HCT116 (cell line): ENCODE data around the gene NOX4. TPM values are rescaled to one million over a fixed set of nuclear protein-coding genes. Genes with fewer than 3 reads are reported as not detected.
"Not testable (repeated sequence)": the region's sequence is repeated elsewhere in the genome, so short reads cannot be mapped to it uniquely, and the experiment has no call there.

Experiments
- ATAC-seq: fragments of 200-7000 bp; cut with Tn5 transposase; 2 replicates; pipeline ENCODE4 v1.9.1; 2020; ENCODE audit warnings: mild to moderate bottlenecking, moderate library complexity
- BruUV-seq: library from RNA; stranded (reverse); fragments of 400-500 nt; replicated peaks from 2 replicates; lab custom pipeline; 2021; lab: Mats Ljungman, UMichigan
- CTCF ChIA-PET: fragments of 300-600 bp; sonication (Branson Sonifier 250); formaldehyde crosslinking; loops from one replicate; lab custom pipeline; 2021; ENCODE audit warnings: antibody characterized with exemption; lab: Charles Lee
- POLR2A ChIA-PET: fragments of 300-600, 350-600 bp; sonication (Branson Sonifier 250); formaldehyde crosslinking; loops from one replicate; lab custom pipeline; 2021; ENCODE audit warnings: antibody characterized with exemption; lab: Charles Lee
- RAD21 ChIA-PET, 2 experiments: fragments of 300-600 bp; sonication (Branson Sonifier 250); formaldehyde crosslinking; loops; one replicate each; lab custom pipeline; 2023; ENCODE audit warnings: low total read pairs in 2 of 2; ENCODE audit not compliant: uncharacterized antibody in 2 of 2, unreplicated experiment in 2 of 2, low non-redundant PET in 1 of 2; lab: Charles Lee
- DNase-seq: peaks from one replicate; pipeline ENCODE4 v3.0.0-alpha.2; 2010; ENCODE audit warnings: low read depth, low spot score
- H2AFZ ChIP-seq: fragments of 200-600 bp; shearing (Covaris generic), sonication (generic); 2 replicates; pipeline ENCODE4 v1.6.1; 2017; ENCODE audit warnings: low read depth, mixed run types, mixed read lengths, antibody characterized with exemption, low read length; ENCODE audit not compliant: poor library complexity, severe bottlenecking
- H3K27ac ChIP-seq: 2 replicates; pipeline ENCODE4 v1.5.1; 2012; ENCODE audit warnings: low read depth, low read length
- H3K27me3 ChIP-seq: fragments of 200-600 bp; sonication (generic); 2 replicates; pipeline ENCODE4 v1.6.1; 2016; ENCODE audit warnings: mixed run types, low read length, mixed read lengths; ENCODE audit not compliant: insufficient read depth
- H3K36me3 ChIP-seq, 2 experiments: fragments of 200-500 bp in 1 of 2; fragments of 200-600 bp in 1 of 2; sonication (Bioruptor generic) in 1 of 2; sonication (generic) in 1 of 2; 2 replicates each; pipeline versions ENCODE4 v1.5.1 to v1.6.1; 2014 to 2016; ENCODE audit warnings: low read length in 2 of 2, inconsistent platforms in 1 of 2, mixed read lengths in 1 of 2, mixed run types in 1 of 2; ENCODE audit not compliant: insufficient read depth in 2 of 2, control insufficient read depth in 1 of 2
- H3K4me1 ChIP-seq, 2 experiments: fragments of 200-600 bp in 1 of 2; sonication (generic) in 1 of 2; 2 replicates each; pipeline versions ENCODE4 v1.5.1 to v1.6.1; 2012 to 2017; ENCODE audit warnings: low read length in 2 of 2, inconsistent platforms in 1 of 2, mild to moderate bottlenecking in 1 of 2, mixed read lengths in 1 of 2, mixed run types in 1 of 2, moderate library complexity in 1 of 2; ENCODE audit not compliant: insufficient read depth in 2 of 2, control insufficient read depth in 1 of 2
- H3K4me2 ChIP-seq: fragments of 200-600 bp; sonication (generic); 2 replicates; pipeline ENCODE4 v1.6.1; 2017; ENCODE audit warnings: mixed run types, low read length, mixed read lengths
- H3K4me3 ChIP-seq, 2 experiments: fragments of 200-600 bp in 1 of 2; sonication (generic) in 1 of 2; replicated peaks in 1 of 2; 2 replicates each; pipeline ENCODE4 v1.5.1; 2011 to 2016; ENCODE audit warnings: low read length in 2 of 2, control low read depth in 1 of 2, low read depth in 1 of 2, mild to moderate bottlenecking in 1 of 2, mixed read lengths in 1 of 2, mixed run types in 1 of 2
- H3K79me2 ChIP-seq: fragments of 200-600 bp; sonication (generic); 2 replicates; pipeline ENCODE4 v1.6.1; 2017; ENCODE audit warnings: mild to moderate bottlenecking, mixed run types, low read length, moderate library complexity, mixed read lengths; ENCODE audit not compliant: insufficient read depth
- H3K9ac ChIP-seq: fragments of 200-600 bp; sonication (generic); 2 replicates; pipeline ENCODE4 v1.6.1; 2016; ENCODE audit warnings: low read length, mixed read lengths
- H3K9me2 ChIP-seq: fragments of 200-600 bp; sonication (generic), shearing (Covaris generic); 2 replicates; pipeline ENCODE4 v1.6.1; 2017; ENCODE audit warnings: mixed run types, mild to moderate bottlenecking, moderate library complexity; ENCODE audit not compliant: insufficient read depth
- H3K9me3 ChIP-seq, 2 experiments: fragments of 200-500 bp in 1 of 2; fragments of 200-600 bp in 1 of 2; sonication (Bioruptor generic) in 1 of 2; sonication (generic) in 1 of 2; 2 replicates each; pipeline ENCODE4 v1.6.1; 2014 to 2017; ENCODE audit warnings: low read length in 2 of 2, mixed read lengths in 2 of 2, inconsistent platforms in 1 of 2, low read depth in 1 of 2, mild to moderate bottlenecking in 1 of 2, mixed run types in 1 of 2, moderate library complexity in 1 of 2; ENCODE audit not compliant: control insufficient read depth in 1 of 2, insufficient read depth in 1 of 2
- H4K20me1 ChIP-seq: fragments of 200-600 bp; sonication (generic), shearing (Covaris generic); 2 replicates; pipeline ENCODE4 v1.6.1; 2017; ENCODE audit warnings: mixed run types, mild to moderate bottlenecking, moderate library complexity; ENCODE audit not compliant: insufficient read depth
- FOSL1 ChIP-seq: IDR thresholded peaks from 2 replicates; pipeline ENCODE4 v1.6.1; 2012; ENCODE audit warnings: low read depth
- MAX ChIP-seq: IDR thresholded peaks from 2 replicates; pipeline ENCODE4 v1.6.1; 2012
- POLR2AphosphoS5 ChIP-seq: IDR thresholded peaks from 2 replicates; pipeline ENCODE4 v1.6.1; 2011; ENCODE audit warnings: mild to moderate bottlenecking, low read depth, low read length, moderate library complexity
- RAD21 ChIP-seq: IDR thresholded peaks from 2 replicates; pipeline ENCODE4 v1.6.1; 2012; ENCODE audit warnings: low read depth, mild to moderate bottlenecking
- intact Hi-C: fragments of 100-400 bp; cut with micrococcal nuclease; formaldehyde crosslinking; loops from 2 replicates; pipeline ENCODE4 v1.10.0; 2022
- total RNA-seq: library from RNA; stranded (reverse); gene quantifications from one replicate; pipeline ENCODE4 v1.2.1, GENCODE V29; 2021; ENCODE audit not compliant: unreplicated experiment

Gene NOX4
- total RNA-seq, 1 experiment from 2014 or later, result not detected

GRCh38 chr11:89410666-89411065, 80.5 kb downstream of the NOX4 start:
- BruUV-seq, H3K9ac ChIP-seq, H3K4me1 ChIP-seq, H3K36me3 ChIP-seq, H3K79me2 ChIP-seq, intact Hi-C loops, H2AFZ ChIP-seq, POLR2A ChIA-PET, H3K4me2 ChIP-seq, H3K27me3 ChIP-seq, RAD21 ChIA-PET, H3K27ac ChIP-seq, H3K4me3 ChIP-seq, H3K9me2 ChIP-seq, H3K9me3 ChIP-seq, CTCF ChIA-PET, ATAC-seq, H4K20me1 ChIP-seq, DNase-seq: not testable (repeated sequence)

- intact Hi-C loops, result loop anchor here (10.0 kb wide), 1 partner anchor 314 kb away; no protein-coding TSS in a partner anchor
- DNase-seq, H3K9me2 ChIP-seq, H3K9me3 ChIP-seq, H2AFZ ChIP-seq, H3K9ac ChIP-seq, H3K4me2 ChIP-seq, H3K4me1 ChIP-seq, H3K27ac ChIP-seq, POLR2A ChIA-PET, H3K36me3 ChIP-seq, H3K27me3 ChIP-seq, ATAC-seq, H4K20me1 ChIP-seq, BruUV-seq, CTCF ChIA-PET, H3K4me3 ChIP-seq, H3K79me2 ChIP-seq, RAD21 ChIA-PET: not testable (repeated sequence)
Measured at GRCh38 chr11:89408441-89408840, 82.7 kb downstream of the NOX4 start.

- intact Hi-C loops, result loop anchor here (10.0 kb wide), 1 partner anchor 311 kb away; no protein-coding TSS in a partner anchor
- TF ChIP-seq FOSL1 (no peak), POLR2AphosphoS5 (no peak), RAD21 (0 out of 2 replicates have a peak, but pooled peaks have one; percentile 19), MAX (no peak)
- BruUV-seq, result no TSS peak
Measured at GRCh38 chr11:89405629-89406028, 85.5 kb downstream of the NOX4 start.

GRCh38 chr11:89391654-89392053, 99.5 kb downstream of the NOX4 start:
- H3K9me2 ChIP-seq, H3K27me3 ChIP-seq, DNase-seq, POLR2A ChIA-PET, CTCF ChIA-PET, H3K9ac ChIP-seq, intact Hi-C loops, BruUV-seq, RAD21 ChIA-PET, H3K79me2 ChIP-seq, H4K20me1 ChIP-seq, H3K9me3 ChIP-seq, H3K27ac ChIP-seq, H3K36me3 ChIP-seq, H3K4me2 ChIP-seq, H3K4me1 ChIP-seq, ATAC-seq, H3K4me3 ChIP-seq, H2AFZ ChIP-seq: not testable (repeated sequence)

More at GRCh38 chr11:89405629-89406028, 85.5 kb downstream of the NOX4 start:
- Histone ChIP-seq H3K36me3 (no peaks in the 10 kb centered on the region), H4K20me1 (no peaks in the 10 kb centered on the region), H3K9me3 (no peaks in the 10 kb centered on the region), H2AFZ (no peak overlapping the region), H3K4me2 (no peak overlapping the region), H3K4me3 (no peak overlapping the region), H3K27me3 (no peaks in the 10 kb centered on the region), H3K9me2 (no peaks in the 10 kb centered on the region), H3K79me2 (no peaks in the 10 kb centered on the region), H3K4me1 (no peaks in the 10 kb centered on the region), H3K9ac (no peak overlapping the region), H3K27ac (no peak overlapping the region)
- ChIA-PET CTCF (no interaction called here), RAD21 (no interaction called here), POLR2A (no interaction called here)
- ATAC-seq, result peak; percentile 40; the same call in 1 of the 2 replicates
- DNase-seq, result peak; percentile 6
